NCI-H748 (cell line): Measurements from ENCODE around the gene GLO1.

ENCODE experiments used
- DNase-seq: peaks from one replicate; lab custom pipeline; 2025; ENCODE audit not compliant: unreplicated experiment; lab: John Stamatoyannopoulos, UW

The GLO1 gene

DNA sequence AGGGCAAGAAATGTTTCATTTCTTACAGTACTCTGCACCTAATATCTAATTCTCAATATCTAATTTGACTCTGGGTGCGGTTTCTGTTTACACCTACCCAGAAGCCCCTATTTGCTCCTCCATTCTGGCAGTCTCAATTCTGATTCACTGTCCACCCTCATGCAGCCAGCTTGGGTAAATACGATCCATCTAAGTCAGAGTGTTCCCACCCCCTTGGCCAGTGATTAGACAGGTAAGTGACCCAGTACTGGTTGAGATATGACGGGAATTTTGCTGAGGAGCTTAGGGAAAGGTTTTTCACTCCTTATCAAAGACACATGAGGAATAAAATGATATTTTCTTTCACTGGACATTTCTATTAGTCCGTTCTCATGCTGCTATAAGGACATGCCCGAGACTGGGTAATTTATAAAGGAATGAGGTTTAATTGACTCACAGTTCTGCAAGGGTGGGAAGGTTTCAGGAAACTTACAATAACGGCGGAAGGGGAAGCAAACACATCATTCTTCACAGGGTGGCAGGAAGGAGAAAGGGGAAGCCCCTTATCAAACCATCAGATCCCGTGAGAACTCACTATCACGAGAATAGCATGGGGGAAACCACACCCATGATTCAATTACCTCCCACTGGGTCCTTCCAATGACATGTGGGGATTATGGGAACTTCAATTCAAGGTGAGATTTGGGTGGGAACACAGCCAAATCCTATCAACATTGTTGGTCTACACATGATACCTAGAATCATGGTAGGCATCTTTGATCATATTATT, 29.4 kb downstream of the GLO1 start:
- peak; percentile 59 for DNase-seq

DNA sequence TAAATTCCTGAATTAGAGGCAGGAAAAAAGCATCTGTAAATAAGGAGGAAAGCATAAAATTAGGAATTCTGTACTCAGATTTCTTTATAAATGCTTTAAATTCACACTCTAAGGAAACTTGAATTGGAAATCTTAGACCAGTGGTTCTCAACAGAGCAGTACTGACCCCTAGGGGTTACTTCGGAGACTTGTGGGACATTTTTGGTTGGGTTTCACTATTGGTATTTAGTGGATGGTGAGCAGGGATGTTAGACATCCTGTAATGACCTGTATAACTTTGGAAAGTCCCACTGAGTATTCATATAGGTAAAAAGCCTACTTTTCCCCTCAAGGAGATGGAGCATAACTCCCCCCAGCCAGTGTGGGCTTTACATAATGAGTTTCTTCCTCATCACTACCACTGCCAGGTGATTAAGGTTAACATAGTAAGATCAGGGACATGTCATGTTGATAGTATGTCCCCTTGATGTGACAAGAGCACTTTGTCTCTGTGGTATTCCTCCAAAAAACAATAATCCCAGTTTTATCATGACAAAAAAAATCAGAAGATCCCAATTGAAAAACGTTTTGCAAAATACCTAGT, 31.0 kb downstream of the GLO1 start:
- peak; percentile 62 for DNase-seq

DNA sequence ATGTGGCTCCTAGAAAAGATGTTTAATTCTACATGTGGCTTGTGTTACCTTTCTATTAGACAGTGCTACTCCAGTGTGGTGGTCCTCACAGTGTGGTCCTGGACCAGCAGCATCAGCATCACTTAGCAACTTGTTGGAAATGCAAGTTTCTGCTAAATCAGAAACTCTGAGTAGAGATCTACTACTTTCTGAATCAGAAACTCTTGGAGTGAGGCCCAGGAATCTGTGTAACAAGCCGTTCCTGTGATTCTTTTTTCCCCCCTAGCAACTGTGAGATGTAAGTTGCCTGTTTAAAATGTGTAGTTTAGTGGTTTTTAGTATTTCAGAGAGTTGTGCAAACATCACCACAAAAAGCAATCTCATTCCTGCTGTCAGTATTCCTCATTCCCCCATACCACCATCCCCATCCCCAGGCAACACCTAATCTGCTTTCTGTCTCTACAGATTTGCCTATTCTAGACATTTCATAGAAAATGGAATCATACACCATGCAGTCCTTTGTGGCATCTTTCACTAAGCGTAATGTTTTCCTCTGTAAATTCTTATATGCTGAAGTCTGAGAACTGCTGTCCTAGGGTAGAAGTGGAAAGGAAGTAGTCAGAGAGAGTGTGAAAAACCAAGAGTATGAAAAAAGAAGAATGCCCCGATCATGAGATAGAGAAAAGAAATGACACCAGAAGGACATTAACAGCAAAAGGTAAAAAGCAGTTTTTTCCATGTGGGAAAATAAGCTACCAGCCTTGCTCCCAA, 44.4 kb downstream of the GLO1 start:
- no peak for DNase-seq

DNA sequence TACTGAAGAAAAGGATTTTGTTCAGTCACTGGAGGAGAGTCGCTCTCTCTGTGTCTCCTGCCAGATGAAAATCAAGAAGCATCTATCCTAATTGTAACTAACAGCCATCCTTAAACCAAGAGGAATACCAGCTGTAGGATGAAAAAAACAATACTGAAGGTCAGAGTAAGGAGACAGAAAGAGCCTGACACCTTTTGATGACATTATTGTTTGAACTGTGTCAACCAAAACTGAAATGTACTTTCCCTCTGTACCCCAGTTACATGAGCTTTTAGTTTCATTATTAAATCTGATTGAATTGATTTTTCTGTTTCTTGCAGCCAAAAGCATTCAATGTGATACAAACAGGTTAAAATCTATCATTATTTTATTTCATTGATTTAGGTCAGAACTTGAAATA, 46.0 kb downstream of the GLO1 start:
- DNase-seq: no peak

DNA sequence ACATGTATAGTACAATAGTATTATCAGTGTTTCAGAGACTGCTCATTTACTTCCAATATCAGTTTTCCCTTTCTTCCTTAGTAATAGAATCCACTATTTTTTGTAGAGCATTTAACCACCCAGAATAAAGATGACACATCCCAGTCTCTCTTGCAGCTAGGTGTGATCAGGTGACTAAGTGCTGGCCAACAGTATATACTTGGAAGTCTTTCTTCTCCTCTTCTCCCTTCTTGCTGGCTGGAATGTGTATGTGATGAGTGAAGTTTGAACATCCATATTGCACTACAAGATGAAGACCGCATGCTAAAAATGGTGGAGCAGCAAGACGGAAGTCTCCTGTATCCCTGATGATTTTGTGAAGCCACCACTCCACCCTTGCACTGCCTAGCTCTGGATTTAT, 48.7 kb downstream of the GLO1 start:
- DNase-seq: no peak

DNA sequence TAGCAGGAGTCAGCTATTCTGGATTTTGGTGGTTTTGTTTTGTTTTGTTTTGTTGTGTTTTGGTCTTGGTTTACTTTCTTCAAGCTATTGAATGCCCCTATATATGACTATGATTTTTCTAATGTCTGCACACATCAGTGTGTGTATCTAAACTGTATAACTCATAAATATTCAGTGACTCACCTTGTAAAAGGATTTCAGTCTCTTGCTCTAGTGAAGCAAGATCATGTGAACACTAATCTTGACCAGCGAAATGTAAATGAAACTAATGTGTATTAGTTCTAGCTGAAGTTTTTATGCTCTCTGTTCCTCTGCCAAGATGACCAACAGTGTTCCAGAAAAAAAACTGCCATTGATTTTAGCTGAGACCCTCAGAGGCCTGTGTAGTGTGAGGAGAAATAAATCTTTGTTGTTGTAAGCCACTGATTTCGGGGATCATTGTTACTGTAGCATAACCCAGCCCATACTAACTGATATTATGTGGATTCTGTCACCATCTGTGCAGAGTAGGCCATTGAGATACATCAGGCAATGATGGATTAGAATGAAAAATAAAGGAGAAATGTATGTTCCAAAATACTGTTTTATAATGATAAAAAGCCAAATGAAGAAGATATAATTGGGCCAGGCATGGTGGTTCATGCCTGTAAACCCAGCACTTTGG, 51.7 kb downstream of the GLO1 start:
- DNase-seq: no peak

DNA sequence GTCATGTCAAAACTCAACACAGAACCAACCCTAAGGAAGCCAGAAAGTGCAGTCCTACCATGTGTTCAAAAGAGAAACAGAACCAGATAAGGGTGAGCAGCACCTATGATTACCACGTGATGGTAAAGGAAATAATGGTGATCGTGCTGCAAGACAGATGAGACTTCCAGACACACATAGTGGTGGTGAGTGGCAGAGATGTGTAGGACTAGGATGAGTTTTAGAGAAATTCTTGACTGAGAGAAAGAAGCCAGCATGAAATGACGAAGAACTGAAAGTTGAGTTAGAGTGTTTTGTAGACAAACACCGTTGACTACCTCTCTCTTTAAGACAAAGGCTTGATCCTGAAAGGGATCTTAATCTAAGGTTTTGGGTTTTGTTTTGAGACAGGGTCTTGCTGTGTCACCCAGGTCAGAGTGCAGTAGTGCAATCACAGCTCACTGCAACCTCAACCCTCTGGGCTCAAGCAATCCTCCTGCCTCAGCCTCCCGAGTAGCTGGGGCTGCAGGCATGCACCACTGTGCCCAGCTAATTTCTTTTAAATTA, 52.7 kb downstream of the GLO1 start:
- DNase-seq: no peak

DNA sequence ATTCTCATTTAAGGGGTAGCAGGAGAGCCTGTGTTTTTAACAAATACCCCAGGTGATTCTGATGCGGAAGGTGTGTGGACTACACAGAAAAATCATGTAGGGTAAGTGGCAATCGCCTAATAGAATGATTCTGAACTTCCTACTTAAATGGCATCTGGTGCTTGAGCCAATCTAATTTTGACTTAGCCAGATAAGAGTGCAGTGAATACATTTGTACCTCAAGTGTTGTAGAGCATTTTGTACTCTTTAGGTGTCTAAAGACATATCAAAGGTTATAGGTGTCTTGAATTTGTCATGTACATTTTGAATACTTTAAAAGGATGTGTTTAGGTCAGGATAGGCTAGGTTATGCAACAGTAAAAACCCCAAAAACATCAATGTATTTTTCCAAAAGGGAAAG, 53.2 kb downstream of the GLO1 start:
- DNase-seq: no peak

DNA sequence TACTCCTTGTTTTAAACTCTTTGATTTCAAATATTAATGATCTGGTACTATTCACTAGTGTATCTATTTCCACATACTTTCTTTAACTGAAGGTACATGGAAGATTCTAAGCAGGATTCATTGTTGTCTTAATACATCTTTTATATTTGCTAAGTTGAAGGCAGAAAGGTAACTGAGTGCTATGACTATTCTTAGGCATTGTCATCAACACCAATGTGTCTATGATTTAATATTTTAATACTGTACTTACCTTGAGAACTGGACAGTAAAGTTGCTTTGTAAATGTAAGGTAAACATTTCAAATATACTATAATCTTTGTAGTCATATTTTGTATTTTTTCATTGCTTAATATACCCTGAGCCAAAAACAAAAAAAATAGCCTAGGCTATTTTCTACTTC, 54.3 kb downstream of the GLO1 start:
- DNase-seq: no peak

DNA sequence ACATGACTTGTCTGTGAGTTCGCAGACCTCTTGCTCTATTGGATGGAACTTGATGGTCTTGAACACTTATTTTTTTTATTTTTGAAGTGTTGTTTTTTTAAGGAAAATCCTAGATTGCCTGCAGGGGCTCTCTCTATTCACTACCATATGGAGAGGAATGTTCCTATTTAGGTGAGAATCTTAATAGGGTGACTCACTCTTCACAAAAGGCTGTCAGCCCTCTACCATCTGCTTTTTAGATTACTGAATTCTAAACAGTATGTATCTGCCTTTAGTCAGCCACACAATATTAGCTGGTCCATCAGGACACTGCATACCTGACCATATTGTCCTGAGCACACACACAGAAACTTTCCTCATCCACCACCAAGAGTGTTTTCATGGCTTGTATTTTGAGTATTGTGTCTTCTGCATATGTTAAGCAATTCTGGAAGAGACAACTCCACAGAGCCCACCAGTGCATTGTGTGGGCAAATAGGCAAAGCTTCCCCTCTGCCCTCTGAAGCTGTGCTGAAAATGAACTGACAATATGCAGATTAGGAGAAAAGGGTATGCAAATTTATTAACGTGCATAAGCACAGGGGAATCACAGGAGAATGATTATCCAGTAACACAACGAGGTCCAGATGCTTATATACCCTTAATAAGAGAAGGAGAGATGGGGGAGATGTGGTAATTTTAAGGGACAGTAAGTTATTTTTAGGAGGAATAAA, 56.6 kb downstream of the GLO1 start:
- DNase-seq: no peak

DNA sequence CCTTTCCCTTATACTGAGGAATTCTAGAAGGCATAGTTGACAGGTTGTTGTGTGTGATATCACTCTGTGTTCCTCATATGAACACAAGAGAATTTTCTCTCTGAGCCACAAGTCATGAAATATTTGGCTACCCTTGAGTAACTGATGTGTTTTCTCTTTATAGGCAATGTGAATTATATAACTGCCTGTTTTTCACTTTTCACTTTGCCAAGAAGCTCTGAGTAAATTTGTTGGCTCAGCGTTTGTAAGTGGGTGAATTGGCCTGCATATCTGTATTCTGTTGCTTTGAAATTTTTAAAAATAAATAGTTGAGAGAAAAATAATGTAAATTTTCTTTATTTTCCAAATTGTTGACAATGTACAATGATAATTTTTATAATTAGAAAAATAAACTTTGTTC, 58.0 kb downstream of the GLO1 start:
- DNase-seq: no peak

DNA sequence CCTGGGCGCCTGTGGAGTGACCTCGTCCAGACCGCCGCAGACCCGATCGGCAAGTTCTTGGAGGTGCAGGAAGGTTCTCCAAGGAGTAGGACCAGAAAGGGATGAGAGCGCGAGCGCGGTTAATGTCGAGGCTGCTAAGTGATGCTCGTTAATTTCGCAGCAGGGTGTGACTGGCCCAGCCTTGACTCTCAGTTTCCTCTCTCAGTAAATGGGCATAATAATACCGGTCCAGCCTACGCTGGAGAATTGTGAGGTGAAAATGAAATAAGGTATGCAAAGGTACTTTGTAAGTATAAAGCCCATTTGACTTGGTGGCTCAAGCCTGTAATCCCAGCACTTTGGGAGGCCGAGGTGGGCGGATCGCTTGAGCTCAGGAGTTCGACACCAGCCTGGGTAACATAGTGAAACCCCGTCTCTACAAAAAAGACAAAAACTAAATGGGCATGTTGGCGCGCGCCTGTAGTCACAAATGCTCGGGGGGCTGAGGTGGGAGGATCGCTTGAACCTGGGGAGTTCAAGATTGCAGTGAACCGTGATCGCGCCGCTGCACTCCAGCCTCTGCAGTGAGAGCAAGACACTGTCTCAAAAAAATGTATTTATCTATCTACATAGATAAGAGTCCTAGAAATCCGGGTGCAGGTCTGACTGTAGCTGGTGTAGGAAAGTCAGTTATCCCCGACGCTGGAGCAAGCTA, 62.6 kb downstream of the GLO1 start:
- peak; percentile 26 for DNase-seq

DNA sequence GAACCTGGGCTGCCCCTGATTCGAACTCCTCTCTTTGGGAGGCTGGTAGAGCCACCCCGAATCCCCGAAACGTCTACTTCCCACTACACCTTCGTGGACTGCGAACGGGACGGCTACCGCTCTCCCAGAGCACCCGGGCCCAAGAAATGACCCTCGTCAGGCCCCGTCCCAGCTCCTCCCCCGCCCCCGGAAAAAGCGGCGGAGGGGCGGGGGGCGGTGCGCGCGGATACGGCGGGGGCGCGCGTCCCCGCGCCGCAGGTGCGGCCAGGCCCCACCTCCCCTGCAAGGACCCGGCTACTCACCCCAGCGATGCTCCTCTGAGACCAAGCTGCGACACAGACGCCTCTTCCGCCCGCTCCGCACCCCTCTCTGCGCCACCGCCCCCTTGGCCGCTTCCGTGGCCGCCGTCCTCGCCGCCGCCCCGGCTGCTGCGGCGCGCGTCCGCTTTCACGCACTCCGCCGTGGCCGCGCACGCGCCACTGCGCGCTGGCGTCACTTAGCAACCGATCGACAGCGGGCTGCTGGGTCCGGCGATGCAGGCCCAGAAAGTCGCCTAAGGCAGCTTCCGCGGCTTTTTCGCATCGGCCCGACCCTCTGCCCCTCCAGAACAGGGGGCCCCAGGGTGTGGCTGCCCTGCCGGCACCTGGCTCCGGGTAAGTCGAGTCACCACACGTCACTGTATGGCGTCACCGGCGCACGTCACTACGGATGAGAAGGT, 63.3 kb downstream of the GLO1 start, which contains the start of gene BTBD9:
Gene BTBD9 (minus strand): TSS at position 432 of the 718 bp plus-strand sequence.
- DNase-seq: peak; percentile 95

DNA sequence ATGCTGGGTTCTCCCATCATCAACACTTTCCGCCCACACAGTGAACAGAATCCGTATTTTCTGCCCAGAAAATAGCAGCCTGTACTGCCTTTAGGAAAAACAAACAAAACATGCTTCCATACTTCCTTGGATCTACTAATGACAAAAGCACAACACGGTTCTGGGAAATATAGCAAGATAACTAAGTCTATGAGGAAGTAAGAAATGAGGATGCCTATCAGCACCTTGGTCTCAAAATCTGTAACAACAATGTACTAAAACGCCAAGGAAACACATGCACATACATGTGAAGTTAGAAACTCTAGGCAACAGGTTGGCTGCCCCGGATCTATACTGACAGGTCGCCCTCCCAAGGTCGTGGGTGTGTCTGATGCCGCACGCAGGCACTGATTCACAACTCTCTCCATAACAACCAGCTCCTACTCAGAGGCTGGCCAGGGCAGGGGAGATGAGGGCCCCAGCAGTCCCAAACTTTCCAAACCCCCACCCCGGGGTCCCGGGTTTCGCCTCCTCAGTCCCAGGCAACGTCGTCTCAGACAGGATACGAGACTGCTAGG, 63.9 kb downstream of the GLO1 start:
- DNase-seq: peak; percentile 68

DNA sequence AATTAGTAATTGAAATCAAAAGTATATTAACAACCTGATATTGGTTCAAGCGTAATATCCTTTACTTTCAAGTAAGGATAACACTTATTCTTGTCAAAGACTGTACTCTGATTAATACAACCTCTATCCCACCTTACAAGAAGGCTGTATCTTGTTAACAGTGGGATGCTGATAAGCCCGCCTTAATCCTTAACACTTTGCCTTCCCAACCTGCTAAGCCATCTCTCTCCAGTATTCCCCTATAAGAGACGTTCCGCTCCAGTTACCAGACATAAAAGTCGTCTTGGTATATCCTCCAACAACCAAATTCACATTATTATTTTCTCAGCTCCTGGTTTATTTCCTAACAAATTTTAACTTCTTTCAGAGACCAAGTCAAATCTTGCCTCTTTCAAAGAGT, 65.2 kb downstream of the GLO1 start:
- DNase-seq: no peak

DNA sequence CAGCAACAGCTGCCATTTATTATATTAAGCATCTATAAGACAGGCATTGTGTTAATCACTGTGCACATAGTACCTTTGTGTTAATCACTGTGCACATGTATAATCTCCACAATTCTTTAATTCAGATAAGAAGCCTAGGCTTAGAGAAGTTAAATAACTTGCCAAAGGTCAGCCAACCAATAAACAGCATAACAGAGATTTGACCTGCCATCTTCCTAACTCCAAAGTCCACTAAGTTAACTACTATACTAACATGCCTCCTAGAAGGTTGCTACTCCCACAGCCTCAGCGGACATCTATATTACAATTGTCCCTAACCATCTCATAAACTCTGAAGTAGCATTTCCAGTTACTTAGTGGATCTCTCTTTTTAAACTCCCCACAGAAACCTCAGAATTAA, 66.9 kb downstream of the GLO1 start:
- DNase-seq: no peak

DNA sequence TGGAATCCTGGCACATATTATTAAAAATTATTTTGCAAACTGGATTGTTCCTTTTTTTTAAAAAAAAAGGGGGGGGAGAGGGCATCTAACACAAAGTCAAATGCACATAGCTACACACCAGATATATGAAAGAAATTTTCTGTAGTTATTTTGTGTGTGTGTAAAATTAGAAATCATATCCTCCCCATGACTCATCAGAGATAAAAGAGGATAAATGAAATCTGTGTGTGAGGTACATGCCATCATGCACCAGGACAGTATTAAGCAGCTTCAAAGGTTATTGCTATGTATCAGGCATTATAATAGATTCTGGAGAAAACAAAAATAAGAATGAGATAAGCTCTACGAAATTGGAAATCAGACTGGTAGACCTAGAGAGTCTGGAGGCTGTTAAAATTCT, 68.4 kb downstream of the GLO1 start:
- no peak for DNase-seq

DNA sequence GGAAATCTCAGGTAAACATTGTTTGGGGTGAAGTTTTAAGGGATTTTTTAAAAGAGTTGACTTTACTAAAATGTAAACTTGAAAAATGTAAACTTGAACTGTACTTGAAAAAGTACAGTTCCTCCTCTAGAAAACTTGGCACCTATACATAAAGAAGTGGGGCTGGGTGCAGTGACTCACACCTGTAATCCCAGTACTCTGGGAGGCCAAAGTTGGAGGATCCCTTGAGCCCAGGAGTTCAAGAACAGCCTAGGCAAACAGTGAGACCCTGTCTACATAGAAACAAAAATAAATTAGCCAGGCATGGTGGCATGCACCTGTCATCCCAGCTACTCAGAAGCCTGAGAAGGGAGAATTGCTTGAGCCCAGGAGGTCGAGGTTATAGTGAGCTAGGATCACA, 70.5 kb downstream of the GLO1 start:
- no peak for DNase-seq

DNA sequence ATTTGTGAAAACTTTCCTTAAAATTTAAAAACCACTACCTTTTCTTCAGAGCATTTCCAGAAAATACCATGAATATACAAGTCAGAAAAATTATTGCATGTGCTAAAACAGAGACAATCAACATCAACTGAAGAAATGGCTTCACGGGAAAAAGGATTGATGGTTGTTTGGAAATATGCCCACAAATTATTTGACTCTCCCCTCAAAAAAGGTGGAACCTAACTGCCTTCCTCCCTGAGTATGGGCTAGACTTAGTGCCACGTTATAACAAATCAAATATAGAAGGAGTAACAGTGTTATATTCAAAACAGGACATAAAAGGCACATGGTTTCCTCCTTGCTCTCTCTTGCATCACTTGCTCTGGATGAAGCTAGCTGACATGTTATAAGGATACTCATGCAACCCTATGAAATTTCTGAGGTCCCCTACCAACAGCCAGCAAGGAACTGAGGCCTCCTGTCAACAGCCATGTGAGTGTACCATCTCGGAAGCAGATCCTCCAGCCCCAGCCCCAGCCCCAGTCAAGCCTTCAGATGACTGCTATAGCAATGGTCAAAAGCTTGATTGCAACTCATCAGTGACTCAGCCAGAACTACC, 71.7 kb downstream of the GLO1 start:
- no peak for DNase-seq
